ENCODE measurements around the gene ENOPH1.

ENOPH1 gene

DNA sequence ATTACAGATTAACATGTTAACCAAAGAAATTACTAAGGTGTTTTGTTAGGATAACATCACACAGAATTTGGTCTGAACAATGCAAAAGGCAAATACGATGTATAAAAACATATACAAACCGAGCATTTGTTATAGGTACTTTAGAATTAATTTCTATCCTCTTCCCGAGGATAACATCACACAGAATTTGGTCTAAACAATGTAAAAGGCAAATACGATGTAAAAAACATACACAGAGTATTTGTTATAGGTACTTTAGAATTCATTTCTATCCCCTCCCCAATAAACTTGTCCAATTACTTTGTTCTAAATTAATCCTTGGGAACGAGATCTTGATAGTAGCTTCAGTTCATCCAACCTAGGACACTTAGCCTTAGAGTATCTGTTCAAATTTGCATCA lies 7.8 kb upstream of the ENOPH1 start:
- no peak overlapping the region for H3K4me2 ChIP-seq
- no peak overlapping the region for H2AFZ ChIP-seq (ENCODE audit: low read depth)
- H3K79me2 ChIP-seq (ENCODE audit: insufficient read depth, low read depth): peaks cover 28% of the 10 kb centered on the region
- H3K4me3 ChIP-seq (IDR thresholded peaks at IDR 0.05; ENCODE audit: insufficient read depth, low read depth, low read length): no peak overlapping the region
- peaks cover 38% of the 10 kb centered on the region for H4K20me1 ChIP-seq (ENCODE audit: insufficient read depth)
- TF ChIP-seq, protein P1, sequence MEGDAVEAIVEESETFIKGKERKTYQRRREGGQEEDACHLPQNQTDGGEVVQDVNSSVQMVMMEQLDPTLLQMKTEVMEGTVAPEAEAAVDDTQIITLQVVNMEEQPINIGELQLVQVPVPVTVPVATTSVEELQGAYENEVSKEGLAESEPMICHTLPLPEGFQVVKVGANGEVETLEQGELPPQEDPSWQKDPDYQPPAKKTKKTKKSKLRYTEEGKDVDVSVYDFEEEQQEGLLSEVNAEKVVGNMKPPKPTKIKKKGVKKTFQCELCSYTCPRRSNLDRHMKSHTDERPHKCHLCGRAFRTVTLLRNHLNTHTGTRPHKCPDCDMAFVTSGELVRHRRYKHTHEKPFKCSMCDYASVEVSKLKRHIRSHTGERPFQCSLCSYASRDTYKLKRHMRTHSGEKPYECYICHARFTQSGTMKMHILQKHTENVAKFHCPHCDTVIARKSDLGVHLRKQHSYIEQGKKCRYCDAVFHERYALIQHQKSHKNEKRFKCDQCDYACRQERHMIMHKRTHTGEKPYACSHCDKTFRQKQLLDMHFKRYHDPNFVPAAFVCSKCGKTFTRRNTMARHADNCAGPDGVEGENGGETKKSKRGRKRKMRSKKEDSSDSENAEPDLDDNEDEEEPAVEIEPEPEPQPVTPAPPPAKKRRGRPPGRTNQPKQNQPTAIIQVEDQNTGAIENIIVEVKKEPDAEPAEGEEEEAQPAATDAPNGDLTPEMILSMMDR (conservative IDR thresholded peaks at IDR 0.05; ENCODE audit: low read depth, low read length): no peak
- no peak overlapping the region for H3K9ac ChIP-seq
- no peaks in the 10 kb centered on the region for H3K27me3 ChIP-seq (ENCODE audit: insufficient read depth, low read depth)
- H3K4me1 ChIP-seq (ENCODE audit: low read depth, poor library complexity, severe bottlenecking): peaks cover 13% of the 10 kb centered on the region
- peaks cover 39% of the 10 kb centered on the region; the same call in 1 of the 2 replicates for H3K36me3 ChIP-seq (ENCODE audit: insufficient read depth)
- no peak overlapping the region for H3K27ac ChIP-seq

DNA sequence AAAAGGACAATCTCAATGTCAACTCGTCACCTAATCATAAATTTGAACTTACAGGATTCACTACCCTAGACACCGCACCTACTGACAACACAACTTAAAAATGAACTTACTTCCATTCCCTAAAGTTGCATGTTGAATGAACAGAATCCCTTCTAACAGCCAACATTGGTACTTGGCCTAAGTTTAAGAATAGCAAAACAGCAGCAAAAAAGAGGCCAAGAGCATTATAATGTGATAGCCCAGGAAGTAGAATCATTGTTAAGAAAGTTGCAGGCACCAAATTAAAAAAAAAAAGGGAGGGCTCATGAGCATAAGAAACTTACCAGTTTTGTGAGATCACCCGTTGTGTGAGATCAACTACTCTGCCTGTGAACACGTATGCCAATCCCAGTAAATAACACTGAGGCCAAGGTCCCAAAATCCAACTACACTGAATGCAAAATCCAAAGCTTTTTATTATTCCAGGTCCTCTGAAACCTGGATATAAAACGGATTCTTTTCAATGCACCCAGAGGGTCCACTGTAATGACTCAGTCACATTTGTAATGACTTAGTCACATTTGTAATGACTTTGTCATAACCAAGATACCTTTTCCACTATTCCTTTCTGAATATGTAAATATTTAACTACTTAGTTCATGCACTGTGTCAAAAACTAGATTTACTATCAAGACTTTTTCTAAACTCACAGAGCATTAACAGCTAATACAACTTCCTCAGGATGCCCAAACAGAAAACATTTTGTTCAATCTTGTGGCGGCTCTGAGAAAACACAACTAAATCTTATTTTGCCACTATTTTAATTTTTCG lies 6.9 kb upstream of the ENOPH1 start:
- Histone ChIP-seq H3K4me3 (IDR thresholded peaks at IDR 0.05; ENCODE audit: insufficient read depth, low read depth, low read length) (no peak overlapping the region), H3K9ac (no peak overlapping the region), H3K36me3 (ENCODE audit: insufficient read depth) (peaks cover 47% of the 10 kb centered on the region; the same call in 1 of the 2 replicates), H3K4me2 (no peak overlapping the region), H3K27ac (peak overlapping the region; percentile 7; the same call in 1 of the 2 replicates), H3K27me3 (ENCODE audit: insufficient read depth, low read depth) (no peaks in the 10 kb centered on the region), H2AFZ (ENCODE audit: low read depth) (no peak overlapping the region), H3K79me2 (ENCODE audit: insufficient read depth, low read depth) (peaks cover 37% of the 10 kb centered on the region), H3K4me1 (ENCODE audit: low read depth, poor library complexity, severe bottlenecking) (peaks cover 17% of the 10 kb centered on the region), H4K20me1 (ENCODE audit: insufficient read depth) (peaks cover 47% of the 10 kb centered on the region)
- TF ChIP-seq, protein P1 (conservative IDR thresholded peaks at IDR 0.05; ENCODE audit: low read depth, low read length): no peak

DNA sequence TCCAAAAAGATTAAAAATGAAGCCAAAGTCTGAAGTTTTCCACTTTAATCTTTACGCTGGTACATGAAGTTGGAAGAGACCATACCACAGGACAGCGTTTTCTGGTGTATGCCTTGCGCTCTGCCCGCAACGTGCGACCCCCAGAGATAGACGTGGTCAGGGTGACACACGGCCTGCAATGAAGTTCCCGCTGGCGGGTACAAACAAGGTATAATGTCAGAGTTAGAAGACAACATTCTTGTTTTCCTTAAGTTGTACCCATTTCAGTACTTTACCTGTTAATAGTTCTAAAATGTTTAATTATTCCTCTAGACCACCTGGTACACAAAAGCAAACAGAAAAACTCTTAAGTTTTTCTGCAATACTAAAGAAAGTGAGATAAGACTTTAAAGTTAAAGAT lies 4.9 kb upstream of the ENOPH1 start:
- Histone ChIP-seq H2AFZ (ENCODE audit: low read depth) (no peak overlapping the region), H3K4me2 (no peak overlapping the region), H3K79me2 (ENCODE audit: insufficient read depth, low read depth) (peaks cover 45% of the 10 kb centered on the region), H3K27ac (no peak overlapping the region), H3K36me3 (ENCODE audit: insufficient read depth) (peaks cover 50% of the 10 kb centered on the region; the same call in 1 of the 2 replicates), H3K27me3 (ENCODE audit: insufficient read depth, low read depth) (no peaks in the 10 kb centered on the region), H3K4me1 (ENCODE audit: low read depth, poor library complexity, severe bottlenecking) (peaks cover 17% of the 10 kb centered on the region), H4K20me1 (ENCODE audit: insufficient read depth) (peaks cover 50% of the 10 kb centered on the region), H3K4me3 (IDR thresholded peaks at IDR 0.05; ENCODE audit: insufficient read depth, low read depth, low read length) (no peak overlapping the region), H3K9ac (no peak overlapping the region)
- TF ChIP-seq, protein P1 (conservative IDR thresholded peaks at IDR 0.05; ENCODE audit: low read depth, low read length): no peak

DNA sequence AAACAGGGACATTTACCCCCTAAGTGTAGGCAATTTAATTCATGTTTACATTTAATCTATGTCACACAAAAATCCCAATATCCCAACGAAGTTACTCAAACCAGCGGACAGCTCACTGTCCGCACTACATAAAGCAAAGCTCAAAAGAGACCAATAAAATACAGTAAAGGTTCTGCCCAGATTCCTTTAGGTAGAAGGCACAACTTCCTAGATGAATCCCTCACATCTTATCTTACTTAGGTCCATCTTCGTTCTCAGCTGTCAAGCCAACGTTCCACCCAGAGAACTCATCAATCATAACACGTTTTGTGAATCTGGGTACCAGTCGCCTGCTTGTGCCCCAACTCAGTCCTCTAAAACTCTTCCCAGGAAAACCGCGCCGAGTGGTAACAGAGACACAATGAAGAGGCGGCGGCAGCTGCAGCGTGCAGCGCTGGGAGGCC lies 1.8 kb upstream of the ENOPH1 start:
- no peak overlapping the region for H2AFZ ChIP-seq (ENCODE audit: low read depth)
- H3K4me3 ChIP-seq (IDR thresholded peaks at IDR 0.05; ENCODE audit: insufficient read depth, low read depth, low read length): peak overlapping the region; percentile 74
- TF ChIP-seq, protein P1 (conservative IDR thresholded peaks at IDR 0.05; ENCODE audit: low read depth, low read length): no peak
- H3K4me2 ChIP-seq: peak overlapping the region; percentile 97
- H3K4me1 ChIP-seq (ENCODE audit: low read depth, poor library complexity, severe bottlenecking): peaks cover 38% of the 10 kb centered on the region
- no peaks in the 10 kb centered on the region for H3K27me3 ChIP-seq (ENCODE audit: insufficient read depth, low read depth)
- H3K27ac ChIP-seq: peak overlapping the region; percentile 98
- peak overlapping the region; percentile 100 for H3K9ac ChIP-seq
- H4K20me1 ChIP-seq (ENCODE audit: insufficient read depth): peaks cover 50% of the 10 kb centered on the region
- H3K79me2 ChIP-seq (ENCODE audit: insufficient read depth, low read depth): peaks cover 74% of the 10 kb centered on the region
- H3K36me3 ChIP-seq (ENCODE audit: insufficient read depth): peaks cover 50% of the 10 kb centered on the region; the same call in 1 of the 2 replicates
